MV-4-11 (cell line): ENCODE results near the gene SP4.
A peak's percentile ranks its signal among the peaks of the same experiment; 100 is the strongest.

Experiments used
- DNase-seq: peaks from one replicate; lab custom pipeline; 2025; lab: John Stamatoyannopoulos, UW

Gene SP4

GRCh38 chr7:21427871-21428658 lies at the start of gene SP4:
SP4 (plus strand) TSS chr7:21428083; CDS start chr7:21428252, 169 bp downstream.
- DNase-seq: peak; percentile 88

GRCh38 chr7:21383227-21384220 lies 44.4 kb upstream of the SP4 start:
- DNase-seq: no peak

GRCh38 chr7:21393937-21394336 lies 33.9 kb upstream of the SP4 start:
- no peak for DNase-seq

GRCh38 chr7:21401944-21402343 lies 25.9 kb upstream of the SP4 start:
- DNase-seq: no peak

DNA sequence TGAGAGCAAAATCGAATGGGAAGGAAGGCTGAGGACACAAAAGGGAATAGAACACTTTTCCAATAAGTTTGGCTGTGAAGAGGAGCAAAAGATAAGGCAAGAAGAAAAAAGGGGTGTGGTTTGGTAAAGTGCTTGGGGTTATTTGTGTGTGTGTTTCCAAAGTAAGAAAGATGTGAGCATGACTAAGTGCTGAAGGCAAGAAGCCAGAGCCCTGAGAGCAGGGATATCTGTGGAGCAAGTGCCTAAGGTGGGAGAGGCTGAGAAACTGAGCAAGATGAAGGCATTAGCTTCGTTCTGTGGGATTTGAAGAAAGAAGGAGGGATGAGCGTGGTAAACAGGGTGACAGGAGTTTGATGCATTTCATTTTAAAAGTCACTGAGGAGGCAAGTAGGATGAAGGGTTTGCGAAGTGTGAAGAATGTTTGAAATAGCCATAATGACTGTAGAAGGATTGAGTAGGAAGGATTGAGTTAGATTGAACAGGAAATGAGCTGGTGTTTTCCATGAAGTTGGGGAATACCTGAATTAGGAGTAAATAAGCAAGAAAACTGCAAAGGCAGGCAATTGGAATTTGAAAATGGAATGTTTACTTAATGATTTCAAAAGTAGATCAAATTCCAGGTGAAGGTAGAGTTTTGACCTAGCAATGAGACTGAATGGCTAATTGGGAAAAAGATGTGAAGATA lies 19.9 kb upstream of the SP4 start:
- no peak for DNase-seq

- no peak for DNase-seq
These were observed 19.4 kb upstream of the SP4 start for GRCh38 chr7:21408481-21408820.

GRCh38 chr7:21412410-21412851 lies 15.5 kb upstream of the SP4 start:
- no peak for DNase-seq

- DNase-seq: no peak
These were observed 14.9 kb upstream of the SP4 start for GRCh38 chr7:21412957-21413356.

DNA sequence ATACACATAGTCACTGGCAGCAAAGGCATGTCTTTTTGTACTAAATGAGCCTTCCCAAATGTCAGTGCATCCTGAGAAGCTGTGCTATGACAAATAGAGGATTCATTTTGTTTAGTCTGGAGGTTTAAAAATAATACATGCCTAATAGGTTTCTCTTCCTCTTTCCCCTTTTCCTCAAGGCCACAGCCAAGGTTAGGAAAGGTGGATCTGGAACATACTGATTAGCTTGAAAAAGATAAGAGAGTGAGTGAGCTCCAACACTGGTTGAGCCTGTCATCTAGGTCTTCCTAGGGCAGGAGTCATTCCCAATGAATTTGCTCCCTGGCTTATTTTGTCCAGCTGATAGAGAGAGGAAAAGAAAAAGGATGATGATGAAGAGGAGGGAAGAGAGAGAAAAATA lies 14.4 kb upstream of the SP4 start:
- no peak for DNase-seq

DNA sequence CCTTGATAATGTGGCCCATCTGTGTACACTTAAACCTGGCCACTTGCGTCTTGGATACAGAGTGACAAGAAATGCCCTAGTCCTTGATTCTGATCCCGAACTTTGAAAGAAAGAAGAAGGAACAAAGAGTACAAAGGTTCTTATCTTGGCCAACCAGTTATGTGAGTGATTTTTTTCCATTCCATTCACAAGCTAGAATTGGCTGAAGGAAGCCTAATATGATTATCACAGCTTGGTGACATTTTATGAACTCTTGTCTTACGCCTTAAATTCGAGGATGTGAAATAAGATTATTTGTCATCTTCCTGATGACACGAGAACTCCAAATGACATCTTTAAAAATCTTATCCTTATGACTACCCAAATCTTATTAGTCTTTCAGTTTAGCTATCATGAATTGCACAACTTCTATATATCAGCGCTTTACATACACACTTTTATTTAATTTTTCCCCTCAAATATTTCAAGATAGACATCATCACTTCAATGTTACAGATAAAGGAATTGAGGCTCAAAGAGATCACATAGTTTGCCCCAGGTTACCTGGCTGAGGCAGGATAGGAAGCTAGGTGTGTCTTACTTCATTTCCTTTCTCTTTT lies 13.0 kb upstream of the SP4 start:
- DNase-seq: no peak

- no peak for DNase-seq
These were observed 10.2 kb upstream of the SP4 start for GRCh38 chr7:21417647-21418046.

DNA sequence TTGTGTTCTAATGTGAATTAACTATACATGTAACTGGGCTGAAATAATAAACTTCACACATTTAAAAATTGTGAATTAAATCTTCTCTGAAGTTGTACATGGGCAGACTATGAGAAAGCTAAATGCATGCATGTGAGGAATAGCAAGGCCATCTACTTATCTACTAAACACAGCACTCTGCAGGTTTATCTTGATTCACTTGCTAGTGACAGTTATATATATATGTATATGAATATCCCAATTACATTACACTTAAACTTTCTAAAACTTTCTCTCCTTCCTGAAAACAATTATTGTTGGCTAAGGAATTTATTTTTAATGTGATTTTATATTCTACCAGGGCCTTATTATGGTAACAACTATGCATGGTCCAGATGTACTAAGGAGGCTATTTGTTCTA lies 5.1 kb upstream of the SP4 start:
- no peak for DNase-seq

- no peak for DNase-seq
These were observed 2.6 kb upstream of the SP4 start for GRCh38 chr7:21425290-21425689.

DNA sequence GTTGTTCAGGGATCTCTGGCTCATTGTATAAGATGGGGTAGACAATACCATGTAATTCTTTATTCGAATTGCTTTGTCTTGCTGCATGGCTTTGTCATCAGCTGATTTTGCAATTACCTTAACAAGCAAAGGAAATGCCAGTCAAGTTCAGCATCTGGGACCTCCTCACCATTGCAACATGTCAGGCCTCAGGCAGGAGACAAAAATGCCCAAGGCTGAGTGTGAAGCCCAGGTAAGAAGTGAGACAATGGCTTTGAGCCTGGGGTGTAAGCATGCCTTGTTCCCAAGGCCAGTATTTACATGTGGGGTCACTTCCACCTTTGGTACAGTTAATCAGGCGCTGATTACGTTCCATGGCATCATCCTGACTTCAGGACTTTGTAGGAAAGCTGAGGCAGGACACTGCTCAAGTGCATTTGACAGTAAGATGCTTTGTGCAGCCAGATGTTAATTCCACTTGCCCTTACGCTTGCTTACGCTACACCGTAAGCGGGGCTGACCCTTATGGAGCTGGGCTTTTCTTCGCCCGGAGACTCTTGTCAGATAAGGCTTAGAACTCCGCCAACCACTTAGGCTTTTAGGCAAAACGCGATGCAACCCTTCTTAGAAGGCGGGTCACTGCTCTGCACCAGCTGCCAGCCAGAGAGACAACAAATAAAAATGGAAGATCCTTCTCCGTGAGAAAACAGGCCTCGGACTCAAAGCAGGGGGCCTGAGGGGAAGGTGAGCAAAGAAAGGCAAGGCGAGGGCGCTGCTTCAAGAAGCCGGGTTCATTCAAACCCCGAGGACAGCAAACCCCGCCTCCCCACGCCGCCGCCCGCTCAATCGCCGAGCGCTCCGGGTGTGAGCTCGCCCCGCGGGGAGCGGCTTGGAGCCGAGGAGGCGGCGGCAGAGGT lies 1.3 kb upstream of the SP4 start:
- DNase-seq: peak; percentile 21

GRCh38 chr7:21427182-21427870 lies 557 bp upstream of the SP4 start:
- peak; percentile 97 for DNase-seq

DNA sequence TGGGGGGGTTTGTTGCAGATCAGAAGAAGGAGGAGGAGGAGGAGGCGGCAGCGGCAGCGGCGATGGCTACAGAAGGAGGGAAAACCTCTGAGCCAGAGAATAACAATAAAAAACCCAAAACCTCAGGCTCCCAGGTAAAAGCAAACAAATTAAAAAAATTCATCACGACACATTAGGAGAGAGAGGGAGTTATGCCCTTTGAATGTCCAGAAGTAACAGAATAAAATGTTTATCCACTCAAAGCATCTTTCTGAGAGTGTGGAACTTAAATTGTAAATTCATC lies 717 bp downstream of the SP4 start:
- DNase-seq: no peak

DNA sequence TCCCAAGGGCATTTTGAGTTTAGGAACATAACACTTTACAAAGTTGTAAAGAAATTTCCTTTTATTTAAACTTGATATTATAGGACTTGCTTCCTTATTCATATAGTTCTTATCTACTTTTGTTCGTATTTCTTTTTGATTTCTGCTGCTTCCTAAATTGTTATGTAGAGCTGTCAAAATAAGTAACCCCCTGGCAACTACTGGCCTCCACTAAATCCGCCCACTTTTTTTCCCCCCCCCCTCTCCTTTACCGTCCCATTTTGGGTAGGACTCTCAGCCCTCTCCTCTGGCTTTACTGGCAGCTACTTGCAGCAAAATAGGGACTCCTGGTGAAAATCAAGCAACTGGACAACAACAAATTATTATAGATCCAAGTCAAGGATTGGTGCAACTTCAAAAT lies 1.1 kb downstream of the SP4 start:
- no peak for DNase-seq

GRCh38 chr7:21429786-21430574 lies 2.1 kb downstream of the SP4 start:
- no peak for DNase-seq

DNA sequence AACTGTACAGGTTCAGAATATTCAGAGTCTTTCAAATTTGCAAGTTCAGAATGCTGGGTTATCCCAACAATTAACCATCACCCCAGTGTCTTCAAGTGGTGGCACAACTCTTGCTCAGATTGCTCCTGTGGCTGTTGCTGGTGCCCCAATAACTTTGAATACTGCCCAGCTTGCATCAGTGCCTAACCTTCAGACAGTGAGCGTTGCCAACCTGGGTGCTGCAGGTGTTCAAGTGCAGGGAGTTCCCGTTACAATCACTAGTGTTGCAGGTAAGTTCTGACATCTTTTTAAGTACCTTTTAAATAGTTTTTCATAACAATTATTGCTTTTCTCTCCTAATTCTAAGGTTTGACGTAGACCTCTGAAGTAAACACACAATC lies 2.7 kb downstream of the SP4 start:
- no peak for DNase-seq
